Loucy (cell line): ENCODE results near the gene CRYGC.
"Not testable (repeated sequence)": the region's sequence is repeated elsewhere in the genome, so short reads cannot be mapped to it uniquely, and the experiment has no call there.

Source experiments
- H2AFZ ChIP-seq: fragments of 200-600 bp; sonication (generic); 2 replicates; pipeline ENCODE4 v1.6.0; 2016; ENCODE audit warnings: antibody characterized with exemption, mild to moderate bottlenecking, low read length, moderate library complexity
- H3F3A ChIP-seq: fragments of 200-600 bp; 2 replicates; pipeline ENCODE4 v1.6.0; 2016; ENCODE audit warnings: antibody characterized with exemption, low read depth, mild to moderate bottlenecking
- H3K27me3 ChIP-seq: fragments of 200-600 bp; sonication (generic); 2 replicates; pipeline ENCODE4 v1.6.1; 2014; ENCODE audit warnings: low read length, mild to moderate bottlenecking; ENCODE audit not compliant: insufficient read depth, poor library complexity, severe bottlenecking
- H3K36me3 ChIP-seq: fragments of 200-600 bp; sonication (generic); 2 replicates; pipeline ENCODE4 v1.6.1; 2016; ENCODE audit warnings: low read length; ENCODE audit not compliant: insufficient read depth
- H3K4me1 ChIP-seq: fragments of 200-600 bp; sonication (generic); 2 replicates; pipeline ENCODE4 v1.5.1; 2014; ENCODE audit warnings: low read length, mild to moderate bottlenecking; ENCODE audit not compliant: insufficient read depth, poor library complexity, severe bottlenecking
- H3K4me2 ChIP-seq: fragments of 200-600 bp; sonication (generic); 2 replicates; pipeline ENCODE4 v1.6.0; 2014; ENCODE audit warnings: antibody characterized with exemption, low read length, low read depth, mild to moderate bottlenecking; ENCODE audit not compliant: poor library complexity, severe bottlenecking
- H3K4me3 ChIP-seq: fragments of 200-600 bp; sonication (generic); 2 replicates; pipeline ENCODE4 v1.5.1; 2014; ENCODE audit warnings: low read length, mild to moderate bottlenecking, mixed read lengths; ENCODE audit not compliant: poor library complexity, severe bottlenecking
- H3K79me2 ChIP-seq: fragments of 200-600 bp; sonication (generic); 2 replicates; pipeline ENCODE4 v1.6.1; 2014; ENCODE audit warnings: low read length; ENCODE audit not compliant: insufficient read depth
- H3K9ac ChIP-seq: fragments of 200-600 bp; sonication (generic); 2 replicates; pipeline ENCODE4 v1.6.0; 2014; ENCODE audit warnings: mild to moderate bottlenecking, low read depth, low read length, moderate library complexity; ENCODE audit not compliant: poor library complexity, severe bottlenecking
- H3K9me2 ChIP-seq: fragments of 200-600 bp; sonication (generic); replicated peaks from 2 replicates; pipeline ENCODE4 v1.6.1; 2016; ENCODE audit warnings: low read depth, low read length, mixed read lengths
- H3K9me3 ChIP-seq: fragments of 200-600 bp; sonication (generic); 2 replicates; pipeline ENCODE4 v1.6.1; 2014; ENCODE audit warnings: mild to moderate bottlenecking, antibody characterized with exemption, low read length, low read depth; ENCODE audit not compliant: insufficient read depth
- H4K20me1 ChIP-seq: fragments of 200-600 bp; sonication (generic); 2 replicates; pipeline ENCODE4 v1.6.0; 2014; ENCODE audit warnings: antibody characterized with exemption, low read length, mild to moderate bottlenecking; ENCODE audit not compliant: insufficient read depth, poor library complexity, severe bottlenecking
- CTCF ChIP-seq: fragments of 200-600 bp; sonication (generic); conservative IDR thresholded peaks from 2 replicates; pipeline ENCODE4 v1.5.1; 2014; ENCODE audit warnings: mild to moderate bottlenecking, antibody characterized with exemption, low read length
- EZH2phosphoT487 ChIP-seq: fragments of 200-600 bp; IDR thresholded peaks from 2 replicates; pipeline ENCODE4 v1.6.1; 2018; ENCODE audit warnings: antibody characterized with exemption, mild to moderate bottlenecking, moderate library complexity, borderline replicate concordance

The CRYGC gene

GRCh38 chr2:208103616-208104015, 26.0 kb downstream of the CRYGC start:
- peaks cover 5% of the 10 kb centered on the region for H3F3A ChIP-seq

GRCh38 chr2:208101716-208102631, 27.7 kb downstream of the CRYGC start:
- Histone ChIP-seq H3K9me2 (no peaks in the 10 kb centered on the region), H3K36me3 (no peaks in the 10 kb centered on the region), H3K4me2 (peak overlapping the region; percentile 70), H3K27me3 (no peaks in the 10 kb centered on the region), H3K9ac (peak overlapping the region; percentile 36), H4K20me1 (no peaks in the 10 kb centered on the region), H3F3A (peaks cover 5% of the 10 kb centered on the region), H3K4me1 (peaks cover 13% of the 10 kb centered on the region), H2AFZ (peak overlapping the region; percentile 40), H3K4me3 (peak overlapping the region; percentile 66), H3K9me3 (no peaks in the 10 kb centered on the region), H3K79me2 (no peaks in the 10 kb centered on the region)
- TF ChIP-seq CTCF (peak; percentile 87), EZH2phosphoT487 (no peak)

More at GRCh38 chr2:208103616-208104015, 26.0 kb downstream of the CRYGC start:
- no peaks in the 10 kb centered on the region for H3K79me2 ChIP-seq
- no peaks in the 10 kb centered on the region for H3K27me3 ChIP-seq
- no peaks in the 10 kb centered on the region for H4K20me1 ChIP-seq
- H3K9me2 ChIP-seq: no peaks in the 10 kb centered on the region
- no peak overlapping the region for H3K9ac ChIP-seq
- H3K4me1 ChIP-seq: peaks cover 13% of the 10 kb centered on the region
- no peak overlapping the region for H3K4me3 ChIP-seq
- TF ChIP-seq EZH2phosphoT487 (no peak), CTCF (no peak)
- no peak overlapping the region for H2AFZ ChIP-seq
- H3K9me3 ChIP-seq: no peaks in the 10 kb centered on the region
- no peaks in the 10 kb centered on the region for H3K36me3 ChIP-seq
- no peak overlapping the region for H3K4me2 ChIP-seq

GRCh38 chr2:208099682-208100470, 29.8 kb downstream of the CRYGC start:
- no peaks in the 10 kb centered on the region for H3K9me3 ChIP-seq
- no peaks in the 10 kb centered on the region for H3K27me3 ChIP-seq
- H3K4me1 ChIP-seq: peaks cover 13% of the 10 kb centered on the region
- H3K9ac ChIP-seq: peak overlapping the region; percentile 12
- no peaks in the 10 kb centered on the region for H3K9me2 ChIP-seq
- H3F3A ChIP-seq: peaks cover 5% of the 10 kb centered on the region
- H4K20me1 ChIP-seq: no peaks in the 10 kb centered on the region
- H3K79me2 ChIP-seq: no peaks in the 10 kb centered on the region
- TF ChIP-seq CTCF (no peak), EZH2phosphoT487 (no peak)
- peak overlapping the region; percentile 35; the same call in 1 of the 2 replicates for H2AFZ ChIP-seq
- H3K36me3 ChIP-seq: no peaks in the 10 kb centered on the region
- H3K4me2 ChIP-seq: peak overlapping the region; percentile 70
- peak overlapping the region; percentile 66 for H3K4me3 ChIP-seq

- not testable (repeated sequence) for H2AFZ ChIP-seq, H4K20me1 ChIP-seq, H3K4me3 ChIP-seq, H3K36me3 ChIP-seq, H3K9me3 ChIP-seq, H3F3A ChIP-seq, H3K4me2 ChIP-seq, H3K27me3 ChIP-seq, H3K9ac ChIP-seq, H3K79me2 ChIP-seq, H3K9me2 ChIP-seq
- H3K4me1 ChIP-seq: peaks cover 13% of the 10 kb centered on the region
These were observed 30.9 kb downstream of the CRYGC start for GRCh38 chr2:208098701-208099100.
